GM12873 (cell line): Measurements from ENCODE around the gene MDFI.

ENCODE experiments used
- CTCF ChIP-seq: IDR thresholded peaks from 2 replicates; pipeline ENCODE4 v1.5.1; 2012; ENCODE audit warnings: low read depth, mild to moderate bottlenecking, moderate library complexity, low read length, control low read depth; ENCODE audit not compliant: insufficient read depth; ENCODE audit errors: missing control alignments

The MDFI gene

DNA sequence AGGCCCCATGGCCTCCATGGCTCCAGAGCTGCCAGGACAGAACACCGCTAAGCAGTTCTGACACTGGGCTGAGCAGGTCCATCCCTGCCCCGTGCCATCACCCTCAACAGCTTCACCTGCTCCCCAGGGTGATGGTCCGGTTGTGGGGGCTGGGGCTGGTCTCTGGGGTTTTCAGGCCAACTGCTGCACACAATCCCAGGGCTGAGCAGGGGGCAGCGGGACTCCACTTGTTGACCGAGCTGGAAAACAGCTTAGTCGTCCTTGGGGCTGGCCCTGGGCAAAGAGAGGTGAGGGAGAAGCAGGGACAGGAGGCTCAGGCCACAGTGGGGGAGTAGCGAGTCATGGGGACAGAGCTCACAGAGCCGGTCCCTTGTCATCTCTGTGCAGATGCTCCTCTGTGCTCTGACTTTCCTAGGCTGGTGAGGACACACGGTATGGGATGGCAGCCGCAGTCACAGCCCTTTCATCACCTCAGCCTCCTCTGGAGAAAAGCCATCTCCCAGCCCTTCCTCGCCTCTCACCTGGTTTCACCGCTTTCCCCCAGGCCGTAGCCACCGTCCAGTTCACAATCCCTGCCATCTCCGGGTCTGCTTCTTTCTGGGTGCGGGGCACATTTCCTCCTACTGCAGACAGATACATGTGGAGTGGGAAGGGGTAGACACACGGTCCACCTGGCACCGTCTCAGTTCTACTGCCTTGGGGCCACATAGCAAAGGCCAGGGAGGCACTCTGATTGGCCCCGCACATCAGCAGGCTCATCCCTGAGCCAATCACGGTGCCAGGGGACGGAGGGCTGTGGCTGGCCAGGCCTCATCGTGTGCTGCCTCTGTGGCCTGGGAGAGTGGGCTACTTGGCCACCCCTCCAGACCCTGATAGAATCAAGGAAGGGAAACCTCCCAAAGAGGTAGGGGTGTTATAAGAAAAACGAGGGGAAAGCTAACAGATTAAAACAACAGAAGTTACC is 19.1 kb downstream of the MDFI start:
- no peak for TF ChIP-seq CTCF

DNA sequence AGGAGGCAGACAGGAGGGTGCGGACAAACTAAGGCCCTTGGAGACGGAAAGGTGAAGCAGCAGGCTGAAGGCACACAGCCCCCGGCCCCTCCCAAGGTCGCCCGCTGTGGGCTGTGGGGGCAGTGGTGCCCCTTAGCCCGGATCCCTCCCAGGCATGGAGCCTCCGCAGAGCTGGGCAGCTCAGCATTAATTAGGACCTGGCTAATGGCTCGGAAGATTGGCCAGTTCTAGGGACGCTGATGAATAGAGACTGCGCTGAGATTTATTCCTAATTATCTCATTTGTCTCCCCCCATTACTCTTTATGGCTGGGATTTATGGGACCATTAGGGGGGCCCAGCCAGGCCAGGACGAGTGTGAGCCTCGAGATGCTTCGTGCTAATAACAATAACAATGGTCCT is 20.4 kb downstream of the MDFI start:
- no peak for TF ChIP-seq CTCF

DNA sequence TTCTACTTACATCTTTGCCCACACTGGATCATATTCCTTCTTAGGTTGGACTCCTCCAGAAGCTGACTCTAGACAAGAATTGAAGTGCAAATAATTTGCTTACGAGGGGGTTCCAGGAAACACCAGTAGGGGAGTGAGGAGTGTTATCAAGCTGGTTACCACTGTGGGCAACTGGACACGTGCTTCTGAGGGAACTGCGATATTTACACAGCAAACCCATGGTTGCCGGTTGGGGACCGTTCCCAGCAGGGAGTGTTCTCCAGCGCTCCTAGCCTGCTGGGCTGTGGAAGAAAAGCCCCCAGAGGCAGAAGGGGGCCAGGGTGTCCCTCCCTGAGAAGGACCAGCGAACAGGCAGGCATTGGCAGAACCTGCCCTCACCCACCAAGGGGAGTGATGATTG is 21.7 kb downstream of the MDFI start:
- TF ChIP-seq CTCF: no peak

- no peak for TF ChIP-seq CTCF
These were observed 25.3 kb downstream of the MDFI start for GRCh38 chr6:41663568-41663967.

DNA sequence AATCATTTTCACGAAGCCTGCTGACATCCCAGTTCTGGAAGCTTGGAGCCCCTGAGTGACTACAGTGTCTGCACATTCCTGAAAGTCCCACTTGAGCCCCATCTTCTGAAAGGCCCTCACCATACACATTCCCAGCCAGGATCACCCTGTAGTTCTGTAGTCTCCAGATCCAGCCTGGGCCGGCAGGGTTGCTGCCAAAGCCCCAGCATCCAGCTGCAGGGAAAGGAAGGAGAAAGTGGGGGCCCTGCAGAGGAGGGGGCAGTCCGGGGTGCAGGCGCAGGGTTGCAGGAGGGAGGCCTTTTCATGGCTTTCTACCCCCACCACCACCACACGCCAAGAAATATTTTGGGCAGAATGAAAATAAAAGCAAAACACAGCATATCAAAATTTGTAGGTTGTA is 26.0 kb downstream of the MDFI start:
- no peak for TF ChIP-seq CTCF

- no peak for TF ChIP-seq CTCF
These were observed 28.9 kb downstream of the MDFI start for GRCh38 chr6:41667195-41667594.

GRCh38 chr6:41668968-41669367 is 30.7 kb downstream of the MDFI start:
- TF ChIP-seq CTCF: no peak
